Vagina (tissue), 2 donors: Measurements from ENCODE around the gene KCNH1. TPM values are rescaled to one million over a fixed set of nuclear protein-coding genes. Genes with fewer than 3 reads are reported as not detected.

ENCODE experiments used
- DNase-seq, 2 donors: peaks; one replicate each; pipeline ENCODE4 v3.0.0-alpha.2; 2017; ENCODE audit errors: extremely low spot score in 2 of 2
- H3K27ac ChIP-seq: fragments of 200-600 bp; sonication (generic); one replicate; pipeline ENCODE4 v1.5.1; 2019
- H3K27me3 ChIP-seq: fragments of 200-600 bp; sonication (generic); one replicate; pipeline ENCODE4 v1.5.1; 2019
- H3K36me3 ChIP-seq, 2 donors: fragments of 200-600 bp; sonication (generic); one replicate each; pipeline ENCODE4 v1.5.1; 2017 to 2019
- H3K4me1 ChIP-seq: fragments of 200-600 bp; sonication (generic); one replicate; pipeline ENCODE4 v1.5.1; 2019
- H3K4me3 ChIP-seq, 2 donors: fragments of 200-600 bp; sonication (generic); 1 replicate in 1 of 2; 2 replicates in 1 of 2; pipeline ENCODE4 v1.5.1; 2016 to 2019
- H3K9me3 ChIP-seq: fragments of 200-600 bp; sonication (generic); one replicate; pipeline ENCODE4 v1.5.1; 2019
- CTCF ChIP-seq, 3 experiments: fragments of 450-650 bp in 2 of 3; fragments of 200-600 bp in 1 of 3; sonication (generic) in 1 of 3; IDR thresholded peaks; one replicate each; pipeline ENCODE4 v1.5.1; 2017 to 2019; ENCODE audit warnings: antibody characterized with exemption in 3 of 3, mild to moderate bottlenecking in 2 of 3, moderate library complexity in 2 of 3
- POLR2A ChIP-seq, 2 donors: fragments of 450-650 bp; IDR thresholded peaks; one replicate each; pipeline ENCODE4 v1.6.1; 2017; ENCODE audit warnings: antibody characterized with exemption in 2 of 2, mild to moderate bottlenecking in 2 of 2, moderate library complexity in 2 of 2
- POLR2AphosphoS5 ChIP-seq, 2 donors: sonication (generic); formaldehyde crosslinking; IDR thresholded peaks; one replicate each; pipeline ENCODE4 v1.9.0; 2017; ENCODE audit warnings: antibody characterized with exemption in 2 of 2, mild to moderate bottlenecking in 2 of 2, low read depth in 1 of 2; ENCODE audit not compliant: insufficient read depth in 1 of 2
- intact Hi-C: fragments of 100-400 bp; cut with DNase I; formaldehyde crosslinking; loops from one replicate; pipeline ENCODE4 v1.15.1; 2023
- total RNA-seq: library from RNA; depleted of rRNA; stranded (reverse); fragments of >200 nt; gene quantifications from one replicate; pipeline ENCODE4 v1.2.3, GENCODE V29; 2016

Gene KCNH1
- total RNA-seq, 1 donor from 2014 or later = 3.9 TPM

GRCh38 chr1:210850556-210850955 is 283.4 kb downstream of the KCNH1 start:
- Histone ChIP-seq H3K9me3 (no peaks in the 10 kb centered on the region), H3K27me3 (no peaks in the 10 kb centered on the region), H3K4me3 (no peak overlapping the region), H3K36me3 (no peaks in the 10 kb centered on the region), H3K4me1 (no peaks in the 10 kb centered on the region), H3K27ac (no peak overlapping the region)
- TF ChIP-seq CTCF (IDR thresholded peaks at IDR 0.05) = no peak
- TF ChIP-seq POLR2AphosphoS5 (IDR thresholded peaks at IDR 0.05; ENCODE audit: insufficient read depth in 1 of 2, low read depth in 1 of 2) = no peak
- no peak for TF ChIP-seq POLR2A (IDR thresholded peaks at IDR 0.05)
- intact Hi-C loops = no loop called here
- no peak for DNase-seq

- no peaks in the 10 kb centered on the region for H3K4me1 ChIP-seq
- TF ChIP-seq CTCF (IDR thresholded peaks at IDR 0.05) = no peak
- TF ChIP-seq POLR2A (IDR thresholded peaks at IDR 0.05) = no peak
- TF ChIP-seq POLR2AphosphoS5 (IDR thresholded peaks at IDR 0.05; ENCODE audit: insufficient read depth in 1 of 2, low read depth in 1 of 2) = no peak
- no peaks in the 10 kb centered on the region for H3K36me3 ChIP-seq
- no peaks in the 10 kb centered on the region for H3K9me3 ChIP-seq
- no peak overlapping the region for H3K27ac ChIP-seq
- intact Hi-C loops = no loop called here
- no peaks in the 10 kb centered on the region for H3K27me3 ChIP-seq
- DNase-seq = no peak
- H3K4me3 ChIP-seq = no peak overlapping the region
These were observed 285.5 kb downstream of the KCNH1 start for GRCh38 chr1:210848474-210848873.

- H3K27me3 ChIP-seq = no peaks in the 10 kb centered on the region
- no peaks in the 10 kb centered on the region for H3K36me3 ChIP-seq
- no peak for DNase-seq
- intact Hi-C loops = no loop called here
- no peak overlapping the region for H3K4me3 ChIP-seq
- H3K27ac ChIP-seq = no peak overlapping the region
- H3K9me3 ChIP-seq = no peaks in the 10 kb centered on the region
- H3K4me1 ChIP-seq = no peaks in the 10 kb centered on the region
- no peak for TF ChIP-seq CTCF (IDR thresholded peaks at IDR 0.05)
- no peak for TF ChIP-seq POLR2AphosphoS5 (IDR thresholded peaks at IDR 0.05; ENCODE audit: insufficient read depth in 1 of 2, low read depth in 1 of 2)
- TF ChIP-seq POLR2A (IDR thresholded peaks at IDR 0.05) = no peak
These were observed 291.9 kb downstream of the KCNH1 start for GRCh38 chr1:210841926-210842625.

GRCh38 chr1:210830034-210831028 is 303.6 kb downstream of the KCNH1 start:
- no peak for TF ChIP-seq POLR2A (IDR thresholded peaks at IDR 0.05)
- TF ChIP-seq CTCF (IDR thresholded peaks at IDR 0.05) = no peak
- no peak for TF ChIP-seq POLR2AphosphoS5 (IDR thresholded peaks at IDR 0.05; ENCODE audit: insufficient read depth in 1 of 2, low read depth in 1 of 2)
- Histone ChIP-seq H3K36me3 (no peaks in the 10 kb centered on the region), H3K27ac (no peak overlapping the region), H3K4me3 (no peak overlapping the region), H3K4me1 (no peaks in the 10 kb centered on the region), H3K27me3 (no peaks in the 10 kb centered on the region), H3K9me3 (no peaks in the 10 kb centered on the region)
- no peak for DNase-seq
- intact Hi-C loops = no loop called here
